ENCODE results near the gene ATR.
"Not testable (repeated sequence)": the region's sequence is repeated elsewhere in the genome, so short reads cannot be mapped to it uniquely, and the experiment has no call there.

ATR gene

DNA sequence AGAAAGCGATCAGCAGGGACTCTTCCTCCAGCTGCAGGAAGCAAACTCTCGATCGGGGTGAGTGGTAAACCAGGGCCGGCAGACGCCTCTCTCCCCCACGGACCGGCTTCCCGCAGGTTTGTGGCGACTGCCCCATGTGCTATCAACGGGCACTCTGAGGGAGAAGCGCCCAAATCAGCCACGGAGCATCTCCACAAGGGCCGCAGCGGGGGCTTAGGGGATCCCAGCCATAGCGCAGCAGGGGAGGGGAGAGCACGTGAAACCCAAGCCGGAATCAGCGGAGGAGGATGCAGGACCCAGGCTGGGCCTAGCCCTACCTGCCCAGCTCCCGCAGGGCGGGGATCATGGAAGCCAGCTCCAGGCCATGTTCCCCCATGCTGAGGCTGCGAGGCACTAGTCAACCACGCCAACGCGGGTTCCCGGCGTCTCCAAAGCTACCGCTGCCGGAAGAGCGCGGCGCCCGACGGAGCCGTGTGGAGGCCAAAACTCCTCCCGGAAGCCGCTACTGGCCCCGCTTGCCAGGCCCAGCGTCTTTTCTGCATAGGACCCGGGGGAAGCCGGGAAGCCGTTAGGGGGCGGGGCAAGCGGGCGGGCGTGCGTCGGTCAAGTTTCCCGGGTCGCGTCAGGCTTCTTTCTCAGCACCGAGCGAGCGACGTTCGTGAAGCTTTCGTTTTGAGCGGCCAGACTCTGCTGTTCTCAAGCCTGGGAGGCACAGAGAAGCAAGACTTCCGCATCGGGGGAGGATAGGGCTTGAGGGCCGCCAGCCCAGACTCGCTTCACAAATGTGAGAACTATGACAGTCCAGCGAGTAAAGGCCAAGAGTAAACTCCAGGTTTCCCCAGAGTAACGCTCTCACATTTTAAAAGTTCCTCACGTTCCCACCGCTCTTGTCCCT lies at the start of gene ATR:
Gene ATR (minus strand): TSS at position 405 of the 895 bp plus-strand sequence. CDS start 29 bp downstream, at position 376.
- peak; percentile 93 for DNase-seq

DNA sequence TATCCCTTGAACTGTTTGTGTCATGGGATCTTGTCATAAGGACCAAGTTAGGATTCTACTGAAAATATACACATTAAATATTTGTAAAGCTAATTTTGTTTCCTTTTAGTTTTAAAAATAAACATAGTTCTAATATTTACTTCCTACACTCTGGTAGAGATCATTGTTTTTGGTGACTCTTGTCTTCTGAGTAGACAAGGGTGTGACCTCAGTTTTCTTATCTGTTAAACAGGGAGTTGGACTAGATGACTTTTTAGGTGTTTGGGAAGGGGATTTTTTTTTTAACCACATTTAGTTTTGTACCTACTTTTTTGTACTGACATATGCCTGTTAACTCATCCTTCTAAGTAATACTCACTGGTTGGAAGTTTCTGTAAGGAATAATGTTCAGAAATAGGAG lies 48.4 kb upstream of the ATR start:
- no peak for DNase-seq

DNA sequence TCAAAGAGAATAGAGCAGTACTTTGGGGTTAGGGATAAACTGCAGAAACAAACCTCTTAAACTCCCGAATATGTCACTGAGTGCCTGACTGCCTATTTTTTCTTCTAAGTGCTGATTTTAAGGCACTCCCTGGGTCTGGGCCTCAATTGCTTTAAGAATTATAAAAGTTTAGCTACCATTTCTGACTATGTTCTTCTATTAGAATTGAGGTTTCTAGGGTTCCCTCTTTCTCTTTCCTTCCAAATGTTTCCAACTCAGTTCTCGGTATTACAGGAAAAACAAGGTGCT lies 46.6 kb upstream of the ATR start:
- DNase-seq: no peak

DNA sequence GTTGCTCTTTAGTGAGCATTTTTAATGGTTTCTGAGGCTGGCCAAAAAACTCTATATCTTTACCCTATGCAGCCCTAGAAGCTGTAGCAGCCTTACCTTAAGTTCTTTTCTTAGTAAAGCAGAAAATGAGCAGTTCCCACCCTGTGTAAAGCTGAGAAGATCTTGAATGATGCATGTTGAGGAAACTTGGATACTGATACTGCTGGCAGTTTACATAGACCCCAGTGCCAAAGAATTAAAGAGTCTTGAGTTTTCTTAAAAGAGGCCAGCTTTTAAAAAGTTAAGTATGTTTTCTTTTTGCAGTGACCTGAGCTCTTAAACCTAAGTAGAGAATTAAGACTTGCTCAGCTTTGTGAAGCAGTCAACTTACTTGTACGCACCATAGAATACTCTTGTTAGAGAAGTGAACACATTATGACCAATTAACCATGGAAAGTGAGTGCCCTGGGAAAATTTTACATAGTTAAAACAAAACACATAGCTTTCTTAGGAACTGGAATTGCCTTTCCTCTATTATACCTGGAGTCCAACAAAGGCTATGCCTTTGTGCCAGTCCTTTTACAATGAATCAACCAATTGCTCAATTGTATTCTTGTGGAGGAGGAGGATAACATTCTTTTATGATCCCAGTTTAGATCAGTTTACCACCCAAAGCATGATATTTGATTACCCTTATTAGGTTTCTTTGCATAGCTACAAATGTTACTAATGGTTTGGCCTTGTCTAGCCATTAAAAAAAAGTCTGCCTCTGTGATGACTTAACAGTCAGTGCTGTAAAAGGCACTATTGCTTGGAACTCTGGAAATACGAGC lies 46.0 kb upstream of the ATR start:
- no peak for DNase-seq

DNA sequence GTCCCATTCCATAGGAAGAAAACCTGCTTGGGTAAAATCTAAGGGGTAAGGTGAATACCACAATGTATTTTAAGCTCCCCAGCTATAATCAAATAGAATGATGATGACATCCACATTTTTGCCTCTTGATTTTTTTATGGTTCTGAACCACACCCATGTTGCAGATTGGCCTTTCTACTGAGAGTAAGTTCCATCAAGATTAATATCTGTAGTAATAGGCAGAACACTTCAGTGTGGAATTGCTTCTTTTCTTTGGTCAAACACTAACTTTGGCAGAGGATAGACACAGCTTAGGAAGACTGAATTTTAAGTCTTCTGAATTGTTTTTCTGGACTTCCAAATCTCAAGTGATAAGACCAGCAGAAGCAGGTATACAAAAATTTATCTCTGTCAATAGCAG lies 44.7 kb upstream of the ATR start:
- no peak for DNase-seq

DNA sequence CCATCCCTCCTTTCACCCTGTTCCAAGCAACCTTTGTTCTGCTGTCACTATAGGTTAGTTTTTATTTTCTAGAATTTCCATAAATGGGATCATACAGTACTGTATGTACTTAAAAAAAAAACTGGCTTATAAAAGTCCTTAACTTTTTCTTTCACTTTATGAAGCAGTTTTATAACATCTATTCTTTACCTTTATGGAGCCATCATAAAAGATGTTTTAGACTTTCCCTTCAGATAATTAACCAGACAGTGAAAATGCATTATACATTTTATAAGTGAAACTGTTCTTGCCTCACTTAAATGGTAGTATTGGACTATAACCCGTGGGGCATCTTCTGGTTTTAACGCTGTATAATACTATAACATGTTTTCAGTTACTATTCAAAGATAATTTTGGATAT lies 43.9 kb upstream of the ATR start:
- no peak for DNase-seq

DNA sequence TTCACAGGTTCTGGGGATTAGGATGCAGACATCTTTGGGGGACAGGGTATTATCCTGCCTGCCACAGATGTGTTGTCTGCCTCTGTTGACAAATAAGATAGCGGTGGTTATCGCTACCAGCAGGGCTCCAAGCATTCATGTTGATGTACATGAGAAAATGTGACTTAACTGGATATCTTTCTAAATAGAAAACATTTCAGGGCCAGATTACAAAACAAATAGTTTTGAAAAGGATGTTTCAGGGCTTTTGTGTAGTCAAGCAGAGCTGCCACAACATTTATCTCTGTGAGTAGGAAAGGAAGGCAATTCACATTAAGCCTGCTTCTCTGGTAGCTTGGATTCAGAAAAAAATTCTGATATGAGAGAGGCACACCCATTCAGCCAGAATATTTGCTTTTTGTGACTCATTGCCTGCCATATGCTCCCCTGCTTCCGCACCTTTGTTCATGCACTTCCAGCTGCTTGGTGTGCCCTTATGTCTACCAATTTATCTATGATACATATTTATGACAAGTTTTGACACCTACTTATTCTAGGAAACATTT lies 40.5 kb upstream of the ATR start:
- no peak for DNase-seq

DNA sequence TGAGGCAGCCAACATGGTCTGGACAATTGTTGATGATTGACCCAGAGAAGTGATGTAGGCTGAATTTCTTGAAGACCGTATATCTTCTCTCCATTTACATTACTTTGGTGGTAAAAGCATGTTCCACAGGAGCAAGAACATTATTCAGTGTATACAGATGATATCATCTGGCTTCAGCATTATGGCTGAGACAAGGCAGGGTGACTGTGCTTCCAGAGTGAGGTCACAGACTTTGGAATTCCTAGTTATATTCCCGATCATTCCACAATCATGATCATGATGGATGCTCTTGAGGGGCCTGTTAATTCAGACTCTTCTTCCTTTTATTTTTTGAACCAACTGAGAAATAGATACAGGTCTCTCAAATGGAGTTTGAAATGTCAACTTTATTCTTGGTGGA lies 36.6 kb upstream of the ATR start:
- no peak for DNase-seq

DNA sequence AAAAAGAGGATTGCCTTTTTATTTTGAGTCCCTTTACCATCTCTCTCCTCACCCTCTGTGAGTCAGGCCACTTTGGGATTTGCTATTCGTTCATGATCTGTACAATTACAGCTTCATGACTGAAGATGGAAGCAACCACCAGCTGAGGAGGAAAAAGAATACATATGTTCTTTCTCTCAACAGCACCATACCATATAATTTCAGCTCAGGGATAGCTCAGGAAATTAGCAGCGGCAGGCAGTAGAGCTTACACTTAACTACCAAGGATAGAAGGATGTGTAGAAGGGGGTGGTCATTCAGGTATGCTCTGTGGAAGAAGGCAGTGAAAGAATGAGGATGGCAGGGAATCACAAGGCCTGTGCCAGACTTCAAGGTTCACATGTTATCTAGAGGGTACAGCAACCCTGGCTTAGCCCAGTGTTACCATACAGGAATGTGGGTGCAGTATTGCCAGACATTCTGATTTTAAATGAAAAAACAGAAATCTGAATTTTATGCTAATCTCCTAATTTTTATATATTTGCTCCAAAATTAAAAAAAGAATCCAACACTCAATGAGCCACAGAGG lies 35.6 kb upstream of the ATR start:
- DNase-seq: no peak

DNA sequence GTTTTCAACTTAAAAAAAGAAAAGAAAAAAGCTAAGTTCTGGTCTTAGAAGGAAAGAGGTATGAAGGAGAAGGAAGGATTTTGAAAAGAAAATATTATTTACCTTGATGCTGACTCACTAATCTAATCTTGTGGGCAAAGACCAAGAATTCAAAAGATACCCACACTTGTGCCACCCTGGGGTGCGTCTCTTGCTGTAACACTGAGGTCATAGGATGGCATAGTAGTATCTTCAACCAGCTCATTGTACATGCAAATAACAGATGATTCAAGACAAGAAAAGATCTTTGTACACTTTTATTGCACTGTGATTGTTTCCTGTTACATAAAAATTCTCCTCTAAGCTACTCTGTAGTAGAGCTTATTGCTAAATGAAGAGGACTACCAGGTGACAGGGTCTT lies 35.0 kb upstream of the ATR start:
- no peak for DNase-seq

DNA sequence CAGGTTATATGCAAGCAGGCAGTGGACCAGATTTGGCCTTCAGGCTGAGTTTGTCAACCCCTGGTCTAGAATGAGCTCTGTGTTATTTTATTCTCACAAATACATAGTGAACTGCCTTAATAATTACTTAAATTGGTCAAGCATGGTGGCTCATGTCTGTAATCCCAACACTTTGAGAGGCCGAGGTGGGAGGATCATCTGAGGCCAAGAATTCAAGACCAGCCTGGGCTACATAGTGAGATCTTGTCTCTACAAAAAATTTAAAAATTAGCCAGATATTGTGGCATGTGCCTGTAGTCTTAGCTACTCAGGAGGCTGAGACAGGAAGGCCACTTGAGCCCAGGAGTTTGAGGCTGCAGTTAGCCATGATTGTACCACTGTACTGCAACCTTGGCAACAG lies 32.7 kb upstream of the ATR start:
- no peak for DNase-seq

DNA sequence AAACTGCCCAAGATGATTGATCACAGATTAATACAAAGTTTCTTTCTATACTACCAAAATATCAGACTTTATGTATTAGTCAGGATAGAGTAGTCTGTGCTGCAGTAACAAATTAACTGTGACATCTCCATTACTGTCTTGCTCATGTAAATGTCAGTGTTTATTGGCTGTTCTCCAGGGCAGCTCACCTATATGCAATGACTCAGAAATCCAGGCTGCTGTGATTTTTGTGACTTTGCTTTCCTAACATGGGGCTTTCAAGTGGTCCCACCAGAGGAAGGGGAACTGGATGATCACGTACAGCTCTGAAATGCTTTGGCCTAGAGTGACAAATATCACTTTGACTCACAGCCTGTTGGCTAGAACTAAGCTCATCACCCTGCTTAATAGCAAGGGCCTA lies 30.6 kb upstream of the ATR start:
- no peak for DNase-seq

DNA sequence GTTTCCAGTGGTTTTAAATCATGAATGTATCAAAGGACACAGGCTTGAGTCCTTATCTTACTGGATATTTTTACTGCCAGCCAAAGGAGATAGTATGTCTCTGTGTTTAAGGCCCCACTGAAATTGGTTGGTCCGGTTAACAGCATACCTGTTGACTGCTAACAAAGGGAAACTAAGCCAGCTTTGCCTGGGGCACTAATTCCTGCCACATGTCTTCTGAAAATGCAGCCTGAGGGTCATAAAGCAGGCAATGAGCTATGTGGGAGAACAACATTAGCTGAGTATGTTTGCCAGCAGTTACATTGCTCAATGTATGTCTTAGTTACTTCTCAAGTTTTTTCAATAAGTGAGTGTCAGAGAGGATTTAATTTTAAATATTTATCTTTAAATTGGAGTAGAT lies 30.1 kb upstream of the ATR start:
- no peak for DNase-seq

DNA sequence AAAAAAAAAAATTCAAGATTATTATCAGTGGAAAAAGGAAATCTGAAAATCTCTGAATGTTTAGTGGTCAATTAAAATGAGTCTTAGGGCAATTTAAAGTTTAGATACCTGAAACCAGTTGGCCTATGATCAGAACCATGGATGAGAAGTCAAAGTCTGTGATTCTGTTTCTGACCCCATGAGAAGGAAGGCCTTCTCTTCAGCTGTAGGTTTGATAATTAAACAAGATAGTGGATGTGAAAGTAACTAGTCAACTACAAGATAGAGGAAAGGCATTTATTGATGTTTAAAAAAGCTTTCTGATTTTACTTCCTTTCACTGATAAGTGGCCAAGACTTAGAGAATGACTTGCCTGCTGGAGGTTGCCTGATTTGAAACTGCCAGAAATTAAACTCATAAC lies 26.4 kb upstream of the ATR start:
- DNase-seq: no peak

DNA sequence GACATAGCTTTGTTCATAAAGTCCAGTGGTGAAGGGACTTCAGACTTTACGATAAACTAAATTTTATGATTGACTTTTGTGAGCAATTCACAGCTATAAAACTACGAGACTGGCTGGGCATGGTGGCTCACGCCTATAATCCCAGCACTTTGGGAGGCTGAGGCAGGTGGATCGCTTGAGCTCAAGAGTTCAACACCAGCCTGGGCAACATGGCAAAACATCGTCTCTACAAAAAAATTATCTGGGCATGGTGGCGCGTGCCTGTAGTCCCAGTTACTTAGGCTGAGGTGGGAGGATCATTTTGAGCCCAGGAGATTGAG lies 24.8 kb upstream of the ATR start:
- not testable (repeated sequence) for DNase-seq

DNA sequence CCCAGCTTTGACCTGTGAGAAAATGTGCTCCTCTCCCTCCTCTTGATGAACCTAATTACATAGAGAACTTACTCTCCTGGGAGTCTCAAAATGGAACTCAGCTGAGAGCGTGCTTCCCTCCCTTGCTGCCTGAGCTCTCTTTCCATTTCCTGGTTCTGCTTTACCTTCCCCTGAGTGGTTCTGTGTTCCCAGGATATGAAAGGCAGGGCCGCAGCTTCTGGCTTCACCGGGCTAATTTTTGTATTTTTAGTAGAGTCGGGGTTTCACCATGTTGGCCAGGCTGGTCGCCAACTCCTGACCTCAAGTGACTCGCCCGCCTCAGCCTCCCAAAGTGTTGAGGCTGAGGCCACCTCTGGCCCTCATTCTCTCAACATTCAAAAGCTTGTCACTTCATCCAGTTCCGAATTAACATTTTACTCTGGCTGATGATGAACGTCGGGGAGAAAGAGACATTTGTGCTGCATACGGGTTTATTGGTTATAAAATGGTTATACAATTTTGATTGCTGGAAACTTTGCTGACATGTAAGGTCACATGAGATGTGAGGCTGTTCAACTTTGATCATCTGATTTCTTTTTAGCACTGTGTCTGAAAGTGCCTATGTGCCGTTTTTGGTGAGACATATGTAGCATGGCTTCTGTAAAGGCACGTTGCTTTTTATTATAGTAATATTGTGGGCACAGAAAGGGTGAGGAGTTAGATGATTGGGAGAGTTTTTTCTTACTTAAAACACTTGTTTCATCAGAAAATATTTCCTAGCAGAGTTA lies 24.3 kb upstream of the ATR start:
- DNase-seq: no peak

DNA sequence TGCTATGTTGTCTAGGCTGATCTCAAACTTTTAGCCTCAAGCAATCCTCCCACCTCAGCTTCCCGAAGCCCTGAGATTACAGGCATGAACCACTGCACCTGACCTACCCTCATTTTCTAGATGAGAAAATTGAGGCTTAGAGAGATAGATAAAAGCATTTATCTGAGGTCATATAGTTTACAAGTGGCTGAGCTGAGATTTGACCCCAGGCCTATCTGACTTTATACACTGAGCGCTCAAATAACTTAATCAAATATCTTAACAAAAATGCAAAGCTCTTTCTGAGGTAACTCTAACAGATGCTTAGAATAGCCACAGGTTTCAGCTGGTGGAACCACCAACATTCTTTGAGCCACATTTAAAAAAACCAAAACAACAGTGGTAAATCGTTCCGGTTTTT lies 23.2 kb upstream of the ATR start:
- DNase-seq: no peak

DNA sequence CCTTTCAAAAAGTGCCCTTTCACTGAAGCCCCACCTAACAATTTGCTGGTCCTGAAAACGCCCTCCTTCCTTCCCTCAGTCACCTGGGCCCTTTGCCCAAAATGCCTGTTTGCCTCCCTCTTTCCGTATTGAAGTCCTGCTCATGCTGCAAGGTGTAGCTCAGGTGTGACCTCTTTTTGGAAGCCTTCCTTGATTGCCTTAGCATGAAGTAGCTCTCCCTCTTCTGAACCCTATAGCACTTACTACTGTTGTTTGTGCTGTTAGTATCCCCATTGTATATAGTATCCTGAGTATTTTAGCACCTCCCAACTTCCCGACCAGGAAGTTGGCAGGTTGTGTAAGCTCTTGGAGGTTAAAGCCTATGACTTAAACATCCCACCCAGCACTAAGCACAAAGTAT lies 19.4 kb upstream of the ATR start:
- no peak for DNase-seq

DNA sequence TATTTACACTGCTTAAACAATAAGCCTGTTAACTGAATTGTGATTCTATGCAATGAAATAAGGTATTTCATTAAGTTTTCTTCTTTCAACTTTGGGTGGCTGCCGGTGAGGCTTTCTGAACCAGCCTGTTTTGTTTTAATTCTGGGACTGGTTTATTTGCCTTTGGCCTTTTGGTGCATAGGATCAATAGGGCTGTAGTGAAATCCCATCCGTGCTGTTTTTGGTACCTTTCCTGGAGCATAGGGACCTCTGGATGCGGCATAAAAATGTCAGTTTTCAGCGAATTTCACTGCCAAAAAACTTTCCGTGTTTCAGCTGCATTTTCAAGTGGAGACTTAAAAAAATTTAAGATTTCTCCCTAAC lies 18.2 kb upstream of the ATR start:
- DNase-seq: no peak

DNA sequence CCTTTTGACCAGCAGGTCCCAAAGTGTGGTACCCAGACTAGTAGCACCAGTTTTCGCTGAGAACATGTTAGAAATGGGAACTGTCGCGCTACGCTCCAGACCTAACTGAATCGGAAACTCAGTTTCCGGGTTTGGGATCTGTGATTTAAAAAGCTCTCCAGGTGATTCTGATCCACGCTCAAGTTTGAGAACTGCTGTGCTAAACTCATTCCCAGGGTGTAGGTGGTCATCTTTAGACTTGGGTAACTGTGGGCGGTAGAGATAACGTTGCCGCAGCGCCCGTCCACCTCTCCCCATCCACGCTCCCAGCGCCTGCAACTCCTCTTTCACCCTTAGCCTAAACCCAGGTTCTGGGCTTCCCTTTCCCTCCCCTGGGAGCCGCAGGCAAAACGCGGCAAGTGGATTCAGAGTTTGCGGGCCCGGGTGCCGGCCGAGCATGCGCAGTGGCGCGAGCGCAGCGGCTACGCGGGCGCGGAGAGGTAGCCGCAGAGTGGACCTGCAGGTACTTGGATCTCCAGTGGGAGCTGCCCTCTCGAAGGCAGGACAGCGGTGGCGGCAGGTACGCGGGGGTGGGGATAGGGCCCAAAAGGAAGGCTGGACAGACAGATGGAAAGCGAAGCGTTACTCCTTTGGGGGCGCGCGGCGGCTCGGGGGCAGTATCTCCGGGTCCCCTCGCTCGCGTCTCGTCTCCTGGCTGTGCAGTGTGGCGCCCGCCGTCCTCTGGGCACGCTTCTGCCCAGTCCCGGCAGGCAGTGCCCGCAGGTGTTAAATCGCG lies 17.6 kb upstream of the ATR start, which contains the start of gene PLS1:
Gene PLS1 (plus strand): TSS at position 443 of the 775 bp plus-strand sequence. CDS start 67,845 bp downstream, outside the sequence.
- peak; percentile 86 for DNase-seq

DNA sequence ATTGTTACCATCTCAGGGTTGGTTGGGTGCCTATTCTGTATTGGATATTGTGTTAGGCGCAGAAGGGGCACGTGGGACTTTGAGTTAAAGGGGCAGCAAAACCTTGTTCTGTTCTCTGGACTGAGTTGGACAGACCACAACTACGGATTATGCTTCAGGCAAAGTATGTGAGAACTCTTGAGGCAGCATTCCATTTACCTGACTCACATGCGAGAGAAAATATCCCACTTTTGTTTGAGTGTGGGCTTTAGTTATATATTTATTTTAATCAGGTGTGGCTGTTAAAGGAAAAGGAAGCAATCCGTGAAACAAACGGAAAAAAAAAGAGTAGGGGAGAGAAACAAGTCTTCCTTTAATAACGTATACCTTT lies 17.0 kb upstream of the ATR start:
- DNase-seq: no peak

DNA sequence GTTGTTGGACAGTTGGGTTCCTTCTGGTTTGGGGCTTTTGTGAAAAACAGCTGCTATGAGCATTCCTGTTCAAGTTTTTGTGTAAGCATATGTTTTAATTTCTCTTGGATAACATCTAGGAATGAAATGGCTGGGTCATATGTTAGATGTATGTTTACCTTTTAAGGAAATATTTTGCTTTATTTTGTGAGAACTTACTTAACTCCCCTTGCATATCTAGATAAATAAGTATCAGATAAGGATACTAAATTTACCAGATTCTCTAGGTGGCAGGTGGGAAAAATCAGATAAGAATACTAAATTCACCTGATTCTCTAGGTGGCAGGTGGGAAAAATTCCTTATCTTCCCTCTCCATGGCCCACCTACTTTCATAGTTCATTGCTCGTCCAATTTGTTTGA lies 16.6 kb upstream of the ATR start:
- no peak for DNase-seq
